GM21717 (cell line): ENCODE data around the gene CDC42SE1.
A peak's percentile ranks its signal among the peaks of the same experiment; 100 is the strongest.
"Not testable (repeated sequence)": the region's sequence is repeated elsewhere in the genome, so short reads cannot be mapped to it uniquely, and the experiment has no call there.

Experiments used
- ATAC-seq: cut with Tn5 transposase; IDR thresholded peaks from one replicate; pipeline ENCODE4 v1.9.1; 2021; ENCODE audit warnings: mild to moderate bottlenecking, moderate library complexity; ENCODE audit not compliant: unreplicated experiment

Gene CDC42SE1

DNA sequence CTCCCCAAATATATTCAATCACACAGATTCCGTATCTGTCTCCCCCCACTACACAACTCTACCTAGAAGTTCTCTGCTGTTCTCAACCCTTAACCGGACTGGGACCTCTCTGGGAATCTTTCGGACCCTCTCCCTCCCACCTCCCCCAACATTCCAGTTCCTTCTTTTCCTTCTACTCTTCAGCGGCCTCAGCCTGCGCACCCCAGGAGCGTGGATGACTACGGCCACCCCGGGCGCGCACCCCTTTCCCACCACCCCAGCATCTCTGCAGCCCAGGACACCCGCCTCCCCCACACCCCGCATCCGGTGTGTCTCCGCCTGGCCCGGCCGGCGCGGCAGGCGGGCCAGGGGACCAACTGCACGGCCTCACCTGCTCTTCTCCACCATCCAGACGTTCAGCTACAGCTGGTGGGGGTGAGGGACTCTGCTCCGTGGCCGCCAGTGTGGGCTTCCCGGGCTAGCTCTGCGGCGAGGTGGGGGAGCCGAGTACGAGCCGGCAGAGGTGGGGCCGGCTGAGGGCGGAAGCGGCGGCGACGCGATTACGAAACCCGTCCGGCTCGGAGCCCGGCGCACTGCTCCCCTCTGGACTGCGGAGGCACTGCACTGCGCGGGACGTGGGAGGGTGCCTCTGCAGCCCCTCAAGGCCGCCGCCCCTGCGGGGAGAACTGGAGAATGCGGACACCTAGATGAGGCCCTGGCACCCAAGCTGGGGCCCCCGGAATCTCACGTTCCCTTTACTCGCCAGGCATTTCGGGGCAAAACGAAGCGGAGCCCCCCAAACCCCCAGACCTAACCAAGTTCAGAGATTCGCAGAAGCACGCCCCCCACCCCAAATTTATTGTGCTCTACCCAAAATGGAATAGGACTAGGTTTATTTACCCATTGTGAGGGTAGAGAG is at the start of gene CDC42SE1:
TSS of gene CDC42SE1 (minus strand) at position 514 of the 898 bp plus-strand sequence. CDS start 3,892 bp downstream, outside the sequence.
- peak; percentile 67 for ATAC-seq

DNA sequence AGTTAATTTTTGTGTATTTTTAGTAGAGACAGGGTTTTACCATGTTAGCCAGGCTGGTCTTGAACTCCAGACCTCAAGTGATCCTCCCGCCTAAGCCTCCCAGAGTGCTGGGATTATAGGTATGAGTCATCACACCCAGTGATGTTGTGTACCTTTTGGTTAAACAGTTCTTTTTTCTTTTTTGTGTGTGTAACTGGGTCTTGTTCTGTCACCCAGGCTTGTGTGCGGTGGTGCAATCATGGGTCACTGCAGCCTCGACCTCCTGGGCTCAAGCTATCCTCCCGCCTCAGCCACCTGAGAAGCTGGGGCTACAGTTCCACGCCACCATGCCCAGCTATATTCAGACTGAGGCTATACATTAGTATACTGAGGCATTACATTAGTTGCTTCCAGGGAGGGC is 48.9 kb upstream of the CDC42SE1 start:
- no peak for ATAC-seq

DNA sequence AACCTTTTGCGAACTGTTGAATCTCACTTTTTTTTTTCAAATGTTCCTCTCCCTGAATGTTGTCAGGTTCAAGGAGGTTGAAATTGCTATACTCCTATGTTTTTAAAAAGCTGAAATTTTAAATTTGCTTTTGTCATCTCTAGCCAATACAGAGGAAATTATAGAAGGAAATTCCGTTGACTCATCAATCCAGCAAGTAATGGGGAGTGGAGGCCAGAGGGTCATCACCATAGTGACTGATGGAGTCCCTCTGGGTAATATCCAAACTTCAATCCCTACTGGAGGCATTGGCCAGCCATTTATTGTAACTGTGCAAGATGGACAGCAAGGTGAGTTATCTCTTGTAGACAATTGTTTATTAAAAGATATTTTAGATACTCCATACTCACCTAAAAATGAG is 47.5 kb upstream of the CDC42SE1 start:
- ATAC-seq = no peak

GRCh38 chr1:151104630-151105029 is 45.2 kb upstream of the CDC42SE1 start:
- ATAC-seq = no peak

DNA sequence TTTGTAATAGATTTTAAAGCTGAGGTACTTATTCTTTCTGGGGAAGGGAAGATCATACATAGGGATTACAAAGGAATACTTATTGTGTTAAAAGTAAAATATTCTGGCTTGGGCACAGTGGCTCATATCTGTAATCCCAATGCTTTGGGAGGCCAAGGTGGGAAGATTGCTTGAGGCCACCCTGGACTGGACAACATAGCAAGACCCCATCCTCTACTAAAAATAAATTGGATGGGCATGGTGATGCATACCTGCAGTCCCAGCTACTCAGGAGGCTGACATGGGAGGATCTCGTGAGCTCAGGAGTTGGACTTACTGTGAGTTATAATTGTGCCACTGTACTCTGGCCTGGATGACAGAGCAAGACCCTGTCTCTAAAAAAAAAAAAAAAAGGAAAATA is 38.7 kb upstream of the CDC42SE1 start:
- no peak for ATAC-seq

- ATAC-seq = not testable (repeated sequence)
These were observed 38.0 kb upstream of the CDC42SE1 start for GRCh38 chr1:151097426-151097825.

DNA sequence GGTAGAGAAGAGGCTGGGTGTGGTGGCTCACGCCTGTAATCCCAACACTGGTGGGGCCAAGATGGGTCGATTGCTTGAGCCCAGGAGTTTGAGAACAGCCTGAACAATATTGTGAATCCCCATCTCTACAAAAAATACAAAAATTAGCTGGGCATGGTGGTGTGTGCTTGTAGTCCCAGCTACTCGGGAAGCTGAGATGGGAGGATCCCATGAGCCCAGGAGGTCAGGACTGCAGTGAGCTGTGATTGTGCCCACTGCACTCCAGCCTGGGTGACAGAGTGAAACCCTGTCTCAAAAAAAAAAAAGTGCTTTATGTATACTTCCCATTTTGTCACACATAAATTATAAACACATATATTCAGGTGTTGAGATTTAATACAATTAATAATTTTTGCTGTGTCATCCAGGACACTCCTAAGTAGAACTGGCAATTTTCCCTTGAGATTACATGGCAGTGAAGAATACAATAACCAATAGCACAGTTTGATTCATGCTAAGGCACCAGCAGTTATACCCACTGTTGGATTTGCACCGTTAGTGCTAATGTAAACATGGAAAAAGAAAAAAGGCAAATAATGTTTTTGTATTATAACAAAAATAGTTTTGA is 26.6 kb upstream of the CDC42SE1 start:
- ATAC-seq = no peak

GRCh38 chr1:151072224-151072623 is 12.8 kb upstream of the CDC42SE1 start:
- no peak for ATAC-seq

GRCh38 chr1:151070474-151071276 is 11.3 kb upstream of the CDC42SE1 start, which contains the start of gene GABPB2:
TSS of gene GABPB2 (plus strand) at chr1:151070761. CDS start at chr1:151088190, 17,429 bp downstream.
- peak; percentile 61 for ATAC-seq

DNA sequence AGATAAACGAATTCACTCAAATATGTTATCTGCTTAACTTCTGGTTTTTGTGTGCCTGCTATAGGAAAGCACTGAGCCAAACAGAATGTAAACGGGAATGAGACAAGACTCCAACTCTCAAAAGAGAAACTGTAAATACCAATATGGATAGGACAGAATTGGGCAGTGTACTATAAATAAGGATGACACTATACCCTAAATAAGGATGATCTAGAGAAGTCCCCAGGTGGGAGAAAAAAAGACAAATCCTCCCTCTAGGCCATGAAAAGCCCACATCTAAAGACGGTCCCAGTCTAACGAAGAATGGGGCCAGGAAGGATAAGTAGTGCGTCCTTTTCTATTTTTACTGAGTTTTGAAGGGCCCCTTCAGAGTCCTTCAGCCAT is 9.7 kb upstream of the CDC42SE1 start:
- no peak for ATAC-seq

GRCh38 chr1:151067185-151067584 is 7.8 kb upstream of the CDC42SE1 start:
- ATAC-seq = no peak

- ATAC-seq = no peak
These were observed 5.7 kb upstream of the CDC42SE1 start for GRCh38 chr1:151065089-151065645.

- no peak for ATAC-seq
These were observed 3.4 kb upstream of the CDC42SE1 start for GRCh38 chr1:151062741-151063371.

DNA sequence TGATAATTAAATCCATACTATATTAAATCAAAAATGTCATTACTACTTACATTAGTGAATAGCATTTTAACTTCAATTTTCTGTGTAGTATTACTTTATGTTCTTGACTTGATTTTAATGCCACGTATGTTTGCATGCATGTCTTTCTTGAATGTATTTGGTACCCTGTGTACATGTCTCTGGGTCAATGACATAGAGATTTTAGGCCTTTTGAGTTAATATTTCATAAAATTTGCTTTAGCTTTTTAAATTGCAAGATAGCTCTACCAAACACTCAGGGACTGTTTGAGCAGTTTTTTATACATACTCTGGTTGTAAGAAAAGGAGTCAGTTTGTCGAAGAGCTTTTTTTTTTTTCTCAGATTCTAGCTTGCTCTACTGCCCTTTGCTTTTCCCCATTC is 2.3 kb upstream of the CDC42SE1 start:
- no peak for ATAC-seq

DNA sequence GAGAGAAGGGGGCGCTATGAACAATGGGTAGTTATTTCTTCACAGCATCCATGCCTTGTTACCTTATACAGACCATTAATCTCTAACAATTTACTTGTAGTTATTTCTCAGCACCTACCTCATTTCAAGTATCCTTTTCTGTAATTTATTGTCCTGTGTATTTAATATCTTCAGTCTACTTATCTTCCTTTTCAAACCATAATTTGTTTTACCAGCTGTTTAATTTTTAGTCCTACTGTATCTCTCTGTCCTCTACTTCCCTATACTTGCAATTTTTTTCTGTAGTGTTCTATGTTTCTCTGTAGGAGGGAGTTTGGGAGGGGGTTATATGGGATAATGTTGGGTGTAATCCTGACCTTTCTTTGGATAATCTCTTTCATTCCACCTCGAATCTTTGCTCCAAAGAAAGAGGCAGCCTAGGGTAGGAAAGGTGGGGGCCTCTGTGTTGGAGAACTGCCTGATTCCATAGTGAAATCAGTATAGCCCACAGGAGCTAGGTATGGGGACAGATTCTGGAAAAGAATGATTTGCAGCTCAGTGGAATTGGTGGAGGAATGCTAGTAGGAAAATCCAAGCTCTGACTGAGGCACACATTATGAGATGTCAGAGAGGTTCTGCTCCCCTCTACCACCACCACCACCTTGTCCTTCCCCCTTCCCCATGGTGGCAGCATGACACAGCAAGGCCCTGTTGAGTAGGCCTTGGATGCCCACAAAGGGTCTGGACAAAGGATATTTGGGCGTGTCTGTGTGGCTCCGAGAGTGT is 1.4 kb upstream of the CDC42SE1 start:
- ATAC-seq = no peak

- no peak for ATAC-seq
These were observed 710 bp upstream of the CDC42SE1 start, which contains the start of gene MLLT11 for GRCh38 chr1:151060007-151060656. TSS of gene MLLT11 (plus strand) at chr1:151060397. CDS start at chr1:151067225, 6,828 bp downstream.

GRCh38 chr1:151058692-151059091 is 730 bp downstream of the CDC42SE1 start:
- ATAC-seq = no peak

- ATAC-seq = no peak
These were observed 3.3 kb downstream of the CDC42SE1 start for GRCh38 chr1:151056149-151056548.

DNA sequence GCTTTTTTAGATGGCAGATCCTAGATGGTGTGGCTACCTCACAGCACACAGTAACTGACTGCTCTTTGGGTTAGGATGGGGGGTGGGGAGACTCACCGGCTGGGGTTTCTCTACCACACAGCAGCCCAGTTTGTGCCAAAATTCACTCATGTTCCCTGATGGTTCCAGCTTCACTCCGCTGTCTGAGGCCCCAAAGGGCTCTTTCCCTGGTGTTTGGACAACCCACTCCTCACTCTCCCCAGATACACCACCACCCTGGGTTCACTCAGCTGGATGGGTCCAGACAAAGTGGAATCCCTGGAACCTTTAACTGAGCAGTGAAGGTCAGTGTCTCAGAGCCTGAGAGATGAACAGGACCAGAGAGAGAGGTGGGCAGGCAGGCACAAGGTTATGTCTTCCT is 3.8 kb downstream of the CDC42SE1 start:
- no peak for ATAC-seq
